Measurements from ENCODE around the gene RBPJ. TPM values are rescaled to one million over a fixed set of nuclear protein-coding genes. Genes with fewer than 3 reads are reported as not detected.

Gene RBPJ
- total and polyA plus RNA-seq, 2 of the 8 experiments (the other 6 are each of a cell fraction or from before 2014, with no cell fraction given), result 65.5 to 217 TPM

GRCh38 chr4:26375551-26375950 is 54.7 kb downstream of the RBPJ start:
- H3K9me3 ChIP-seq (ENCODE audit: insufficient read depth in 2 of 2, low read depth in 1 of 2, low read length in 1 of 2), result no peaks in the 10 kb centered on the region
- no peak overlapping the region for H3K4ac ChIP-seq (replicated peaks; ENCODE audit: insufficient read length, low read depth, low read length)
- H3K36me3 ChIP-seq (ENCODE audit: control insufficient read depth in 2 of 4, insufficient read depth in 4 of 4, low read length in 3 of 4), result no peaks in the 10 kb centered on the region
- H3K14ac ChIP-seq (ENCODE audit: insufficient read length), result no peak overlapping the region
- H3K18ac ChIP-seq (ENCODE audit: extremely low read depth, low read length), result no peak overlapping the region
- H3K79me1 ChIP-seq (ENCODE audit: low read depth, low read length), result 0 out of 2 replicates have a peak, but pooled peaks cover 2% of the 10 kb centered on the region
- no peak overlapping the region for H2BK5ac ChIP-seq (ENCODE audit: low read depth, low read length)
- peaks cover 0 to 13% (median 4%) of the 10 kb centered on the region in 4 experiments; a peak in 4 of 7 replicates for H3K4me1 ChIP-seq (replicated peaks in 1 of 4; ENCODE audit: control insufficient read depth in 3 of 4, insufficient read depth in 4 of 4, low read length in 3 of 4)
- peaks cover 14 to 16% of the 10 kb centered on the region in 2 experiments for H4K20me1 ChIP-seq (replicated peaks in 1 of 2; ENCODE audit: control insufficient read depth in 1 of 2, insufficient read depth in 2 of 2, low read length in 2 of 2)
- peaks cover 30 to 100% of the 10 kb centered on the region in 2 experiments for H3K79me2 ChIP-seq (ENCODE audit: control insufficient read depth in 1 of 2, insufficient read depth in 2 of 2, low read length in 2 of 2)
- POLR2A ChIA-PET (ENCODE audit: partially characterized antibody), result no interaction called here
- no peaks in the 10 kb centered on the region for H3K23me2 ChIP-seq (ENCODE audit: low read depth, low read length)
- no peak overlapping the region for H2AFZ ChIP-seq (ENCODE audit: low read length)
- no peak for FAIRE-seq
- no peak overlapping the region for H4K5ac ChIP-seq (ENCODE audit: insufficient read length, low read depth, low read length)
- H2BK12ac ChIP-seq (ENCODE audit: low read depth, low read length), result no peak overlapping the region
- H2AK5ac ChIP-seq (ENCODE audit: low read depth, low read length), result no peak overlapping the region
- no peak overlapping the region for H3K23ac ChIP-seq (ENCODE audit: insufficient read length)
- no peaks in the 10 kb centered on the region for H3K27me3 ChIP-seq (replicated peaks in 1 of 4; ENCODE audit: control insufficient read depth in 3 of 4, extremely low read depth in 1 of 4, insufficient read depth in 3 of 4, low read length in 3 of 4)
- H4K91ac ChIP-seq (replicated peaks; ENCODE audit: insufficient read length, low read length), result no peak overlapping the region
- WGBS, 2 experiments (ENCODE audit: extremely low coverage in 1 of 2, insufficient coverage in 1 of 2, insufficient read length in 1 of 2, insufficient replicate concordance in 2 of 2, low coverage in 1 of 2, low lambda C conversion rate in 2 of 2, missing lambda C conversion rate in 1 of 2), result 89% methylated on average over 6 of the region's 6 CpGs; no CpG with 5 or more reads in 1 of the 2 experiments
- H3K56ac ChIP-seq (replicated peaks; ENCODE audit: insufficient read length, low read depth, low read length), result no peak overlapping the region
- no peak overlapping the region for H2BK15ac ChIP-seq (ENCODE audit: low read length)
- CTCF ChIA-PET (ENCODE audit: partially characterized antibody), result interaction anchor here (1.7 kb wide), 1 partner anchor 21 kb away, joined by 4 read pairs; no protein-coding TSS in a partner anchor
- no peak overlapping the region for H3K4me3 ChIP-seq (ENCODE audit: extremely low read depth in 1 of 4, insufficient read depth in 2 of 4, low read depth in 3 of 4, low read length in 4 of 4)
- no peak overlapping the region for H2BK20ac ChIP-seq (ENCODE audit: low read length)
- no peak for DNase-seq (ENCODE audit: low read depth in 1 of 2, low spot score in 2 of 2)
- H4K8ac ChIP-seq (ENCODE audit: extremely low read depth, insufficient read depth, low read length), result no peak overlapping the region
- H3K4me2 ChIP-seq (ENCODE audit: insufficient read depth in 1 of 2, low read depth in 2 of 2, low read length in 2 of 2), result no peak overlapping the region
- H2BK120ac ChIP-seq (replicated peaks; ENCODE audit: low read depth, low read length), result no peak overlapping the region
- no peak overlapping the region for H3K27ac ChIP-seq (ENCODE audit: low read depth, low read length)
- no peak overlapping the region for H3K9ac ChIP-seq (replicated peaks in 1 of 4; ENCODE audit: extremely low read depth in 1 of 4, low read depth in 3 of 4, low read length in 3 of 4)
- no peak for TF ChIP-seq CREB1 (IDR thresholded peaks at IDR 0.05)
- no peak for TF ChIP-seq KDM5A (IDR thresholded peaks at IDR 0.05; ENCODE audit: low read length)
- TF ChIP-seq SIRT6 (IDR thresholded peaks at IDR 0.05; ENCODE audit: low read length), result no peak
- no peak for TF ChIP-seq RBBP5 (IDR thresholded peaks at IDR 0.05; ENCODE audit: borderline replicate concordance, low read depth, low read length)

All from H1 (cell line).